ENCODE measurements around the gene AGAP9.
"Not testable (repeated sequence)": the region's sequence is repeated elsewhere in the genome, so short reads cannot be mapped to it uniquely, and the experiment has no call there.

DNA sequence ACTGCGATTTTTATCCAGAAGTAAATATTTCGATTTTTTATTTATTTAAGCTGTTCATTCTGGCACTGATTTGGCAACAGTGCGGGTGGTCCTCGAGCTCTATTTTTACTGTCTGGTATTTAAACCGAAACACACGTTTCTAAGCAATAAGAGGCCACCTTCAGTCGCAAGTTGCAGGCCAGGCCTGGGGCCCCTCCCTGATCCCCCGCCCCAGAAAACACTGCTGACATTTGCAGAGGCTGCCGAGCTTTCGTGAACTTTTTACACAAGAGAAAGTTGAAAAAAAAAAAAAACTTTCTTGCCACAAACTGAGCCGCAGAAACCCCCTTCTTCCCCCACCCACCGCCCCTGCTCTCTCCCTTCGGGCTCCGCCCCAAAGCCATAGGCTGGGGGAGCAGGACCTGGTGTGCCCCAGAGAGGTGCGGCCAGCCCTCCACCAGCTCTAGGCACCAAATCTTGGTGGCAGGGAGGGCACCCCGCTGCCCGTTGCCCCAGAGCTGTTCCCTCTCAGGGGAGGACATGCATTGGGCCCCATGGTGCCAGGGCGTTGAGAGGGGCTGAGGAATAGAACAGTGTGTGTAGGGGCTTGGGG lies 42.8 kb upstream of the AGAP9 start:
- TF ChIP-seq, protein P1, sequence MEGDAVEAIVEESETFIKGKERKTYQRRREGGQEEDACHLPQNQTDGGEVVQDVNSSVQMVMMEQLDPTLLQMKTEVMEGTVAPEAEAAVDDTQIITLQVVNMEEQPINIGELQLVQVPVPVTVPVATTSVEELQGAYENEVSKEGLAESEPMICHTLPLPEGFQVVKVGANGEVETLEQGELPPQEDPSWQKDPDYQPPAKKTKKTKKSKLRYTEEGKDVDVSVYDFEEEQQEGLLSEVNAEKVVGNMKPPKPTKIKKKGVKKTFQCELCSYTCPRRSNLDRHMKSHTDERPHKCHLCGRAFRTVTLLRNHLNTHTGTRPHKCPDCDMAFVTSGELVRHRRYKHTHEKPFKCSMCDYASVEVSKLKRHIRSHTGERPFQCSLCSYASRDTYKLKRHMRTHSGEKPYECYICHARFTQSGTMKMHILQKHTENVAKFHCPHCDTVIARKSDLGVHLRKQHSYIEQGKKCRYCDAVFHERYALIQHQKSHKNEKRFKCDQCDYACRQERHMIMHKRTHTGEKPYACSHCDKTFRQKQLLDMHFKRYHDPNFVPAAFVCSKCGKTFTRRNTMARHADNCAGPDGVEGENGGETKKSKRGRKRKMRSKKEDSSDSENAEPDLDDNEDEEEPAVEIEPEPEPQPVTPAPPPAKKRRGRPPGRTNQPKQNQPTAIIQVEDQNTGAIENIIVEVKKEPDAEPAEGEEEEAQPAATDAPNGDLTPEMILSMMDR (IDR thresholded peaks at IDR 0.05), result not testable (repeated sequence)
- TF ChIP-seq POLR2A (IDR thresholded peaks at IDR 0.05), result not testable (repeated sequence)

Measured in esophagus squamous epithelium (tissue), 4 donors.